Measurements from ENCODE around the gene VSIR. TPM values are rescaled to one million over a fixed set of nuclear protein-coding genes. Genes with fewer than 3 reads are reported as not detected.
A peak's percentile ranks its signal among the peaks of the same experiment; 100 is the strongest.

VSIR gene
- total RNA-seq, 1 donor from 2014 or later = 9.1 TPM

DNA sequence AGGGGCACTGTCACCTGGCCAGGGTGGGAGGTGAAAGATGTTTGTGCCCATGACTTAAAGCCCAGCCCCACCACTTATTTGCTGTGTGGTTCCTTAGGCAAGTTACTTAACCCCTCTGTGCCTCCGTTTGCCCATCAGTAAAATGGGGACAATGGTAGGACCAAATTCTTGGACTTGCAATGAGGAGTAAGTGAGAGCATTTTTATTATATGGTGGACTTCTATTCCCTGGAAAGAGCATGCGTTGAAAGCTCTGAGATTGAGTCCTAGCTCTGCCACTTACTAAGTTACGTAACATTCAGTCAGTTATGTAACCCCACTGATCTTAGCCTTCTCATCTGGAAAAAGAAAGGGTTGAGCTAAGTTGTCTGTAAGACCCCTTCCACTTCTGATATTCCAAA is 18.8 kb downstream of the VSIR start:
- Mint-ChIP-seq H3K27me3 (ENCODE audit: low read depth) (no peaks in the 10 kb centered on the region), H3K9me3 (no peaks in the 10 kb centered on the region), H3K36me3 (no peaks in the 10 kb centered on the region), H3K4me1 (peaks cover 17% of the 10 kb centered on the region), H3K4me3 (no peak overlapping the region), H3K27ac (no peak overlapping the region)
- TF ChIP-seq, protein P1, sequence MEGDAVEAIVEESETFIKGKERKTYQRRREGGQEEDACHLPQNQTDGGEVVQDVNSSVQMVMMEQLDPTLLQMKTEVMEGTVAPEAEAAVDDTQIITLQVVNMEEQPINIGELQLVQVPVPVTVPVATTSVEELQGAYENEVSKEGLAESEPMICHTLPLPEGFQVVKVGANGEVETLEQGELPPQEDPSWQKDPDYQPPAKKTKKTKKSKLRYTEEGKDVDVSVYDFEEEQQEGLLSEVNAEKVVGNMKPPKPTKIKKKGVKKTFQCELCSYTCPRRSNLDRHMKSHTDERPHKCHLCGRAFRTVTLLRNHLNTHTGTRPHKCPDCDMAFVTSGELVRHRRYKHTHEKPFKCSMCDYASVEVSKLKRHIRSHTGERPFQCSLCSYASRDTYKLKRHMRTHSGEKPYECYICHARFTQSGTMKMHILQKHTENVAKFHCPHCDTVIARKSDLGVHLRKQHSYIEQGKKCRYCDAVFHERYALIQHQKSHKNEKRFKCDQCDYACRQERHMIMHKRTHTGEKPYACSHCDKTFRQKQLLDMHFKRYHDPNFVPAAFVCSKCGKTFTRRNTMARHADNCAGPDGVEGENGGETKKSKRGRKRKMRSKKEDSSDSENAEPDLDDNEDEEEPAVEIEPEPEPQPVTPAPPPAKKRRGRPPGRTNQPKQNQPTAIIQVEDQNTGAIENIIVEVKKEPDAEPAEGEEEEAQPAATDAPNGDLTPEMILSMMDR (IDR thresholded peaks at IDR 0.05; ENCODE audit: unreplicated experiment) = no peak
- no peak for DNase-seq (ENCODE audit: low spot score in 2 of 2, unreplicated experiment in 2 of 2)

DNA sequence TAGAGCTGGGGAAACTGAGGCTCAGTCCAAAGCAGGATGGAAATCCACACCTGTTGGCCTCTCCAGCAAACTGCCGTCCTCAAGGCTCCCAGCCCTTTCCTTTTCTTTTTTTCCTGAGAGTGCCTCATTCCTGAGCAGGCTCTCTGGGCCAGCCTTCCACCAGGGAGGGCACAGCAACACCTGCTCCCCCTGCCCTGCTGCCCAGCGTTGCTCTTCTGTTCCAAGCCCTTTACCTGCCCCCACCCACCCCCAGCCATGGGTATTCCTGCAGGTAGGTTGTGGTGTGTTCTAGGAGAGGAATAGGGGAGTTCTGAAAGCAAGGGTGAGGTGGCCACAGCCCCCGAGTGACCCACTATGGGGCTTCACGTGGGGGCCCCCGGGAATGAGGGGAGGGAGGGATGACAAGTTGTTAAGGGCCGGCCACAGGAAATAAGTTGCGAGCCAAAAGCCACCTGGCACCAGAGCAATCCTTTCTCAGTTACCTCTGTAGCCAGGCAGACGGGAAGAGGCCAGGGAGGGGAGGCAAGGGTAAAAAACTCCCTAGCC is 19.3 kb downstream of the VSIR start:
- no peaks in the 10 kb centered on the region for H3K27me3 Mint-ChIP-seq (ENCODE audit: low read depth)
- H3K36me3 Mint-ChIP-seq = no peaks in the 10 kb centered on the region
- no peak overlapping the region for H3K4me3 Mint-ChIP-seq
- H3K27ac Mint-ChIP-seq = peak overlapping the region; percentile 6
- no peaks in the 10 kb centered on the region for H3K9me3 Mint-ChIP-seq
- H3K4me1 Mint-ChIP-seq = peaks cover 19% of the 10 kb centered on the region
- DNase-seq (ENCODE audit: low spot score in 2 of 2, unreplicated experiment in 2 of 2) = no peak
- TF ChIP-seq, protein P1 (IDR thresholded peaks at IDR 0.05; ENCODE audit: unreplicated experiment) = no peak

DNA sequence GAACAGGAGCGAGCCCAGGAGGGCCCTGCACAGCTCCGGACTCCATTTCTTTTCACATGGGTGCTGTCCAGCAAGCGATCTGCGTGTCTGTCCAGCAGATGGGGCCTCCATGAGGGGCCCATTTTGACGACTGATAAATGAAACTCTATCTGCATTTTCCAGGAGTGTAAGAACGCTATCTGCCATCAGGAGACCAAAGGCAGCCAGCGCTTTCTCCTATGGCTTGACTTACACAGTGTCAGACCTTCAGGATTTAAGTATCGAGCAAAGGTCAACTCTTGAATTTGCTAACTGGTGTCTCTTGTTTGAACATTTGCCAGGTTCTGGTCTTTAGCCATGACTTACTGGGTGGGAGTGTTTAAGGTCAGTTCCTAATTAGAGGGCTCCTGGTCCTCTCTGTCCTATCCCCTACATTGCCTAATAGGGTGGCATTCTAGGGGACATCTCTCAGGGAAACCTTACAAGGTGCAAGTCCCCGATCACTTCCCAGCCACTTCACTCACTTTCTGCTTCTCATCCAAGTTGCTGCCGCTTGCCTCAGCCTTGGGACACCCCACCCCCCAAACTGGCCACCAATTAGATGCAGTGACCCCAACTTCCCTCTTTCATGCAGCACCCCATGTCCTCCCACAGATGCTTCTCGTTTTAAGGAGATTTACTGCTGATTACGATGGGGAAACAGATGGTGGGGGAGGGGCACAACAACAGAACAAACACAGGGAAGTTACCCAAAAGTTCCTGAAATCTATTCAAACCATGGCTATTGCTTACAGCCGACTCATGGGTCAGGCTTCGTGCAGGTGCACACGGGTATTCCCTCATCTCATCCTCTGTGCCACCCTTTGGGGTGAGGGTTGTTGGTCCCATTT is 20.0 kb downstream of the VSIR start:
- TF ChIP-seq, protein P1 (IDR thresholded peaks at IDR 0.05; ENCODE audit: unreplicated experiment) = no peak
- Mint-ChIP-seq H3K4me1 (peaks cover 26% of the 10 kb centered on the region), H3K27ac (no peak overlapping the region), H3K9me3 (no peaks in the 10 kb centered on the region), H3K36me3 (no peaks in the 10 kb centered on the region), H3K27me3 (ENCODE audit: low read depth) (no peaks in the 10 kb centered on the region), H3K4me3 (no peak overlapping the region)
- DNase-seq (ENCODE audit: low spot score in 2 of 2, unreplicated experiment in 2 of 2) = no peak

DNA sequence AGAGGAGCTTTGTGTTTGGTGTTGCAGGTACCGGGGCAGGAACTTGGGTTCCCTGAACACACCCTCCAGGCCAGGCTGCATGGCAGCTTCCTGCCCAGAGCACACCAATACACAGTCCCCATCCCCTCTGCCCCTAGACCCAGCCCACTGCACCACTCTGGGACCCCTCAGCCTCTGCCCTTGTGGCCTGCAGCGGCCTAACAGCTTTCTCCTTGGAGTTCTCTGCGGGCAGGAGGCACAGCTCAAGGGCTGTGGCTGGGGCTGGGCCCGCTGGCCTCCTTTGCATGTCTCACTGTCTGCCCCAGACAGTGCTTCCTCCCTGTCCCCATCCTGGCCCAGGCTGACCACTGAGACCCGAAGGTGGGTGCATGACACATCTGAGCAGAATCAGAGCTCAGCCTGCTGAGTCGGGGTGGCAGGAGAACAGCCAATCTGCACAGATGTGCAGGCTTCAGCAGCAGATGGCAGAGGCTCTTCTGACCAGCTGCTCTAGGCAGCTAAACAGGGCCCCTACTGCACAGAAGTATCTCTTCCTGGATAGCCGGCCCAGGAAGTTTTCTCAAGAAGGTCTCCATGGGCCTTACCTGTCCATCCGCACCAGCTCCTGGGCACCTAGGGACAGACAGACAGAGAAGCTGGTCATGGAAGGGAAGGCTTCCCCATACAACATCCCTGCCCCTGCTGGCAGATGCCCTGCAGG is 20.8 kb downstream of the VSIR start:
- Mint-ChIP-seq H3K9me3 (no peaks in the 10 kb centered on the region), H3K27ac (no peak overlapping the region)

DNA sequence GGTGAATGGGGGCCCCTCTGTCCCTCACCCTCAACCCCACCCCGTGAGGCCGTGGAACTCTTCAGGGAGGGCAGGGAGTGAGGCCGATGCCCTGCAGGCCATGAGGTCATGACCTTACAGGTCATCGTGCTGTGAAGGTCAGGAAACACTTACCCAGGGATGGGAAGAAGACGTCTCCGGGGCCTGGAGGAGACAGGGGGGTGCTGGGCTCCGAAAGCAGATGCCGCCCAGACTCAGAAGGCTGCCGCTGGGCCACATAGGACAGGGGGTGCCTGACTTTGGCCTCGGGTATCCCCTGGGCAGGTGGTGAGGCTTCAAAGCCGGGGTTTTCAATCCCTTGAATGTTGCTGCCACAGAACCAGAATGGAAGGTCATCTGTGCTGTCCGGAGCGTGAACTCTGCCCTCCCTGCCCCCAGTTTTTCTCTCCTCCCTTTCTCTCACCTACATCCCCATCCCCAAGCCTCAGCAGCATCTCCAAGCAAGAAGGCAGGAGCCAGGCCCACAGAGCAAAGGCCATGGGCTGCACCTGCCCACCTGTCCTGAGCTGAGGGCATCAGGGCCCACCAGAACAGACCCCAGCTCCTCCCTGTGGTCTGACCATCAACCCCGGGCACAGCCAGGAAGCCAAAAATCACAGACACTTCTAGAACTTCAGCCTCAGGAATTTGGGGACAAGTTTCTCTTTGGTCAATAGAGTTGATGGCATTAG is 21.6 kb downstream of the VSIR start:
- no peaks in the 10 kb centered on the region for H3K9me3 Mint-ChIP-seq
- H3K27ac Mint-ChIP-seq = no peak overlapping the region
- H3K36me3 Mint-ChIP-seq = no peaks in the 10 kb centered on the region
- H3K4me1 Mint-ChIP-seq = peaks cover 40% of the 10 kb centered on the region
- no peaks in the 10 kb centered on the region for H3K27me3 Mint-ChIP-seq (ENCODE audit: low read depth)
- TF ChIP-seq, protein P1 (IDR thresholded peaks at IDR 0.05; ENCODE audit: unreplicated experiment) = no peak
- no peak overlapping the region for H3K4me3 Mint-ChIP-seq
- DNase-seq (ENCODE audit: low spot score in 2 of 2, unreplicated experiment in 2 of 2) = no peak

More for the DNA sequence above, 20.8 kb downstream of the VSIR start:
- TF ChIP-seq, protein P1 (IDR thresholded peaks at IDR 0.05; ENCODE audit: unreplicated experiment) = no peak
- Mint-ChIP-seq H3K27me3 (ENCODE audit: low read depth) (no peaks in the 10 kb centered on the region), H3K4me3 (no peak overlapping the region), H3K4me1 (peaks cover 31% of the 10 kb centered on the region), H3K36me3 (no peaks in the 10 kb centered on the region)
- DNase-seq (ENCODE audit: low spot score in 2 of 2, unreplicated experiment in 2 of 2) = no peak

Data from mesothelial cell of epicardium (in vitro differentiated cells).